GM23338 (cell line): Measurements from ENCODE around the gene ADGRB3. TPM values are rescaled to one million over a fixed set of nuclear protein-coding genes. Genes with fewer than 3 reads are reported as not detected.
A peak's percentile ranks its signal among the peaks of the same experiment; 100 is the strongest.

Experiments used
- ATAC-seq: fragments of 200-7000 bp; cut with Tn5 transposase; 3 replicates; pipeline ENCODE4 v1.9.1; 2020
- DNase-seq: peaks from one replicate; pipeline ENCODE4 v3.0.0-alpha.2; 2015; ENCODE audit warnings: low spot score
- H2AFZ ChIP-seq: fragments of 200-600 bp; sonication (generic); 2 replicates; pipeline ENCODE4 v1.8.0; 2016; ENCODE audit warnings: antibody characterized with exemption, mild to moderate bottlenecking, moderate library complexity
- H3F3A ChIP-seq: fragments of 200-600 bp; sonication (generic); replicated peaks from 2 replicates; pipeline ENCODE4 v1.8.0; 2017; ENCODE audit warnings: antibody characterized with exemption, mixed run types, low read depth
- H3K27ac ChIP-seq: fragments of 200-600 bp; sonication (generic); 2 replicates; pipeline ENCODE4 v1.6.1; 2016; ENCODE audit warnings: low read depth
- H3K27me3 ChIP-seq: fragments of 200-600 bp; sonication (generic); 2 replicates; pipeline ENCODE4 v1.8.0; 2016; ENCODE audit warnings: mild to moderate bottlenecking, mixed run types, moderate library complexity; ENCODE audit not compliant: insufficient read depth
- H3K36me3 ChIP-seq: fragments of 200-600 bp; sonication (generic); 2 replicates; pipeline ENCODE4 v1.8.0; 2016; ENCODE audit warnings: mild to moderate bottlenecking; ENCODE audit not compliant: insufficient read depth
- H3K4me1 ChIP-seq: fragments of 200-600 bp; sonication (generic); 2 replicates; pipeline ENCODE4 v1.8.0; 2016; ENCODE audit warnings: mild to moderate bottlenecking, moderate library complexity; ENCODE audit not compliant: insufficient read depth
- H3K4me2 ChIP-seq: fragments of 200-600 bp; sonication (generic); 2 replicates; pipeline ENCODE4 v1.7.1; 2017; ENCODE audit warnings: mixed run types
- H3K4me3 ChIP-seq: fragments of 200-600 bp; sonication (generic); 2 replicates; pipeline ENCODE4 v1.6.1; 2016; ENCODE audit warnings: mixed run types
- H3K79me2 ChIP-seq: fragments of 200-600 bp; sonication (generic); replicated peaks from 2 replicates; pipeline ENCODE4 v1.8.0; 2017; ENCODE audit warnings: mild to moderate bottlenecking; ENCODE audit not compliant: insufficient read depth
- H3K9me2 ChIP-seq: fragments of 200-600 bp; sonication (generic); 2 replicates; pipeline ENCODE4 v1.8.0; 2017; ENCODE audit not compliant: insufficient read depth
- H4K20me1 ChIP-seq: fragments of 200-600 bp; sonication (generic); replicated peaks from 2 replicates; pipeline ENCODE4 v1.8.0; 2017; ENCODE audit warnings: mild to moderate bottlenecking; ENCODE audit not compliant: insufficient read depth
- H3K27ac Mint-ChIP-seq: 2 replicates; pipeline ENCODE4 v1.8.0; 2020; ENCODE audit warnings: inconsistent platforms, mild to moderate bottlenecking, moderate library complexity, mixed read lengths
- H3K27me3 Mint-ChIP-seq: 3 replicates; pipeline ENCODE4 v1.8.0; 2022; ENCODE audit warnings: low read depth, mild to moderate bottlenecking, moderate library complexity, mixed read lengths, inconsistent platforms; ENCODE audit not compliant: insufficient read depth, poor library complexity
- H3K36me3 Mint-ChIP-seq: 3 replicates; pipeline ENCODE4 v1.8.0; 2021; ENCODE audit warnings: low read depth, mild to moderate bottlenecking, inconsistent platforms, moderate library complexity, mixed read lengths
- H3K4me1 Mint-ChIP-seq: 3 replicates; pipeline ENCODE4 v1.8.0; 2020; ENCODE audit warnings: mild to moderate bottlenecking, inconsistent platforms, mixed read lengths
- H3K4me3 Mint-ChIP-seq: 3 replicates; pipeline ENCODE4 v1.8.0; 2021; ENCODE audit warnings: moderate library complexity, mild to moderate bottlenecking, inconsistent platforms, mixed read lengths
- H3K9me3 Mint-ChIP-seq: 3 replicates; pipeline ENCODE4 v1.8.0; 2020; ENCODE audit warnings: moderate library complexity, mild to moderate bottlenecking, inconsistent platforms, mixed read lengths
- CTCF ChIP-seq, 2 experiments: fragments of 200-600 bp in 1 of 2; sonication (generic) in 1 of 2; conservative IDR thresholded peaks; 2 replicates each; pipeline versions ENCODE4 v1.5.1 to v1.6.1; 2016 to 2017; ENCODE audit warnings: antibody characterized with exemption in 2 of 2, low read depth in 2 of 2, mild to moderate bottlenecking in 2 of 2, moderate library complexity in 1 of 2
- polyA plus RNA-seq: library from polyadenylated mRNA; unstranded; fragments of >200 nt; fragmentation: Nextera tagmentation; extraction: Ambion mirVana; gene quantifications from 2 replicates; pipeline ENCODE4 v1.2.1, GENCODE V29; 2016
- total RNA-seq: library from RNA; depleted of rRNA; stranded (reverse); fragments of >200 nt; shearing (Covaris generic); gene quantifications from 2 replicates; pipeline ENCODE4 v1.2.3, GENCODE V29; 2014
- TF ChIP-seq, protein P1 (sequence below): IDR thresholded peaks from one replicate; pipeline ENCODE4 v1.6.1; 2018; ENCODE audit warnings: antibody characterized with exemption; ENCODE audit not compliant: unreplicated experiment

ADGRB3 gene
- total and polyA plus RNA-seq, 2 experiments from 2014 or later: 0.92 to 4.0 TPM

GRCh38 chr6:68638230-68638900, 3.3 kb downstream of the ADGRB3 start:
- H3K27ac Mint-ChIP-seq: no peak overlapping the region
- peaks cover 34% of the 10 kb centered on the region for H3K27me3 Mint-ChIP-seq

DNA sequence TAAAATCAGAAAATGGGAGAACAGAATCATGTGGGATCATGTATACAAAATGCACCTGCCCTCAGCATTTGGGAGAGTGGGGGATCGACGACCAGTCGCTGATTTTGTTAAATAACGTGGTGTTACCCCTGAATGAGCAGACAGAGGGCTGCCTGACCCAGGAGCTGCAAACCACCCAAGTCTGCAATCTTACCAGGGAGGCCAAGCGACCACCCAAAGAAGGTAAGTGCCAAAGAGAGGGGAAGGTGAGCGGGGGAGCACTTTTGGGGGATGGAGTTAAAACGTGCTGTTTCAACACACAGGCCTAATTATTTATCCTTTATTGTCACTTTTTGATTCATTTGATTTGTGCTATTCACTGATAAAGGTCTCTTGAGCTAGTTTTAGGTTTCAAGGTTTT, 4.1 kb downstream of the ADGRB3 start:
- Histone ChIP-seq H3K4me2 (peak overlapping the region; percentile 90), H3K9me2 (no peaks in the 10 kb centered on the region), H3F3A (0 out of 2 replicates have a peak, but pooled peaks cover 4% of the 10 kb centered on the region), H3K36me3 (no peaks in the 10 kb centered on the region), H3K27me3 (peaks cover 42% of the 10 kb centered on the region), H3K4me3 (peak overlapping the region; percentile 74), H3K79me2 (no peaks in the 10 kb centered on the region; the same call in 1 of the 2 replicates), H4K20me1 (no peaks in the 10 kb centered on the region), H2AFZ (peak overlapping the region; percentile 89), H3K4me1 (peaks cover 22% of the 10 kb centered on the region), H3K27ac (no peak overlapping the region)
- TF ChIP-seq CTCF (conservative IDR thresholded peaks at IDR 0.05; ENCODE audit: low read depth in 2 of 2): peak in 1 of 2 experiments; percentile 20; a peak in 1 of 4 replicates
- TF ChIP-seq, protein P1, sequence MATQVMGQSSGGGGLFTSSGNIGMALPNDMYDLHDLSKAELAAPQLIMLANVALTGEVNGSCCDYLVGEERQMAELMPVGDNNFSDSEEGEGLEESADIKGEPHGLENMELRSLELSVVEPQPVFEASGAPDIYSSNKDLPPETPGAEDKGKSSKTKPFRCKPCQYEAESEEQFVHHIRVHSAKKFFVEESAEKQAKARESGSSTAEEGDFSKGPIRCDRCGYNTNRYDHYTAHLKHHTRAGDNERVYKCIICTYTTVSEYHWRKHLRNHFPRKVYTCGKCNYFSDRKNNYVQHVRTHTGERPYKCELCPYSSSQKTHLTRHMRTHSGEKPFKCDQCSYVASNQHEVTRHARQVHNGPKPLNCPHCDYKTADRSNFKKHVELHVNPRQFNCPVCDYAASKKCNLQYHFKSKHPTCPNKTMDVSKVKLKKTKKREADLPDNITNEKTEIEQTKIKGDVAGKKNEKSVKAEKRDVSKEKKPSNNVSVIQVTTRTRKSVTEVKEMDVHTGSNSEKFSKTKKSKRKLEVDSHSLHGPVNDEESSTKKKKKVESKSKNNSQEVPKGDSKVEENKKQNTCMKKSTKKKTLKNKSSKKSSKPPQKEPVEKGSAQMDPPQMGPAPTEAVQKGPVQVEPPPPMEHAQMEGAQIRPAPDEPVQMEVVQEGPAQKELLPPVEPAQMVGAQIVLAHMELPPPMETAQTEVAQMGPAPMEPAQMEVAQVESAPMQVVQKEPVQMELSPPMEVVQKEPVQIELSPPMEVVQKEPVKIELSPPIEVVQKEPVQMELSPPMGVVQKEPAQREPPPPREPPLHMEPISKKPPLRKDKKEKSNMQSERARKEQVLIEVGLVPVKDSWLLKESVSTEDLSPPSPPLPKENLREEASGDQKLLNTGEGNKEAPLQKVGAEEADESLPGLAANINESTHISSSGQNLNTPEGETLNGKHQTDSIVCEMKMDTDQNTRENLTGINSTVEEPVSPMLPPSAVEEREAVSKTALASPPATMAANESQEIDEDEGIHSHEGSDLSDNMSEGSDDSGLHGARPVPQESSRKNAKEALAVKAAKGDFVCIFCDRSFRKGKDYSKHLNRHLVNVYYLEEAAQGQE: no peak
- peaks cover 30% of the 10 kb centered on the region for H3K4me1 Mint-ChIP-seq
- peak overlapping the region; percentile 80 for H3K4me3 Mint-ChIP-seq
- ATAC-seq (no peak), DNase-seq (peak; percentile 16)
- H3K36me3 Mint-ChIP-seq: no peaks in the 10 kb centered on the region
- H3K9me3 Mint-ChIP-seq: no peaks in the 10 kb centered on the region
- peaks cover 25% of the 10 kb centered on the region for H3K27me3 Mint-ChIP-seq
- no peak overlapping the region for H3K27ac Mint-ChIP-seq

More at GRCh38 chr6:68638230-68638900, 3.3 kb downstream of the ADGRB3 start:
- Histone ChIP-seq H3K27me3 (peaks cover 50% of the 10 kb centered on the region), H3K79me2 (no peaks in the 10 kb centered on the region; the same call in 1 of the 2 replicates), H3K9me2 (no peaks in the 10 kb centered on the region), H3K27ac (no peak overlapping the region), H3K4me2 (no peak overlapping the region), H2AFZ (no peak overlapping the region), H3F3A (0 out of 2 replicates have a peak, but pooled peaks cover 6% of the 10 kb centered on the region), H3K4me3 (no peak overlapping the region), H3K36me3 (no peaks in the 10 kb centered on the region), H3K4me1 (peaks cover 31% of the 10 kb centered on the region), H4K20me1 (no peaks in the 10 kb centered on the region)
- DNase-seq (peak; percentile 52), ATAC-seq (no peak)
- Mint-ChIP-seq H3K4me3 (no peak overlapping the region), H3K4me1 (peaks cover 37% of the 10 kb centered on the region), H3K9me3 (no peaks in the 10 kb centered on the region), H3K36me3 (no peaks in the 10 kb centered on the region)
- TF ChIP-seq, protein P1: no peak
- peak; percentile 75 to 95 for TF ChIP-seq CTCF (conservative IDR thresholded peaks at IDR 0.05; ENCODE audit: low read depth in 2 of 2)
